ENCODE measurements around the gene RCBTB1.

The RCBTB1 gene

GRCh38 chr13:49550942-49551644 is 34.3 kb downstream of the RCBTB1 start:
- no peak overlapping the region for H3K4me3 Mint-ChIP-seq
- no peaks in the 10 kb centered on the region for H3K4me1 Mint-ChIP-seq (ENCODE audit: low read depth)
- no peaks in the 10 kb centered on the region for H3K9me3 Mint-ChIP-seq (ENCODE audit: low read depth)
- no peaks in the 10 kb centered on the region for H3K27me3 Mint-ChIP-seq
- peaks cover 14% of the 10 kb centered on the region for H3K36me3 Mint-ChIP-seq
- no peak overlapping the region for H3K27ac Mint-ChIP-seq

GRCh38 chr13:49549289-49549688 is 36.1 kb downstream of the RCBTB1 start:
- H3K36me3 Mint-ChIP-seq, result peaks cover 13% of the 10 kb centered on the region
- no peak overlapping the region for H3K27ac Mint-ChIP-seq
- no peaks in the 10 kb centered on the region for H3K9me3 Mint-ChIP-seq (ENCODE audit: low read depth)
- no peak overlapping the region for H3K4me3 Mint-ChIP-seq
- no peaks in the 10 kb centered on the region for H3K4me1 Mint-ChIP-seq (ENCODE audit: low read depth)
- H3K27me3 Mint-ChIP-seq, result no peaks in the 10 kb centered on the region

GRCh38 chr13:49546561-49546960 is 38.8 kb downstream of the RCBTB1 start:
- no peaks in the 10 kb centered on the region for H3K9me3 Mint-ChIP-seq (ENCODE audit: low read depth)
- no peak overlapping the region for H3K4me3 Mint-ChIP-seq
- no peaks in the 10 kb centered on the region for H3K27me3 Mint-ChIP-seq
- H3K36me3 Mint-ChIP-seq, result peaks cover 12% of the 10 kb centered on the region
- no peaks in the 10 kb centered on the region for H3K4me1 Mint-ChIP-seq (ENCODE audit: low read depth)
- no peak overlapping the region for H3K27ac Mint-ChIP-seq

- Mint-ChIP-seq H3K27me3 (no peaks in the 10 kb centered on the region), H3K27ac (no peak overlapping the region), H3K4me3 (no peak overlapping the region), H3K36me3 (peaks cover 16% of the 10 kb centered on the region), H3K9me3 (ENCODE audit: low read depth) (no peaks in the 10 kb centered on the region), H3K4me1 (ENCODE audit: low read depth) (peaks cover 6% of the 10 kb centered on the region)
Observed at GRCh38 chr13:49545661-49546060, 39.7 kb downstream of the RCBTB1 start.

GRCh38 chr13:49543656-49544055 is 41.7 kb downstream of the RCBTB1 start:
- Mint-ChIP-seq H3K4me3 (no peak overlapping the region), H3K27ac (no peak overlapping the region), H3K36me3 (peaks cover 15% of the 10 kb centered on the region), H3K4me1 (ENCODE audit: low read depth) (peaks cover 22% of the 10 kb centered on the region), H3K27me3 (no peaks in the 10 kb centered on the region), H3K9me3 (ENCODE audit: low read depth) (no peaks in the 10 kb centered on the region)

- Mint-ChIP-seq H3K9me3 (ENCODE audit: low read depth) (no peaks in the 10 kb centered on the region), H3K4me3 (peak overlapping the region; percentile 74), H3K27ac (peak overlapping the region; percentile 84), H3K27me3 (no peaks in the 10 kb centered on the region), H3K36me3 (peaks cover 13% of the 10 kb centered on the region), H3K4me1 (ENCODE audit: low read depth) (peaks cover 22% of the 10 kb centered on the region)
Observed at GRCh38 chr13:49540552-49540951, 44.8 kb downstream of the RCBTB1 start.

- H3K4me1 Mint-ChIP-seq (ENCODE audit: low read depth), result peaks cover 22% of the 10 kb centered on the region
- no peaks in the 10 kb centered on the region for H3K9me3 Mint-ChIP-seq (ENCODE audit: low read depth)
- no peaks in the 10 kb centered on the region for H3K27me3 Mint-ChIP-seq
- no peak overlapping the region for H3K27ac Mint-ChIP-seq
- H3K36me3 Mint-ChIP-seq, result peaks cover 13% of the 10 kb centered on the region
- H3K4me3 Mint-ChIP-seq, result peak overlapping the region; percentile 74
Observed at GRCh38 chr13:49539746-49540145, 45.6 kb downstream of the RCBTB1 start.

- Mint-ChIP-seq H3K36me3 (peaks cover 13% of the 10 kb centered on the region), H3K4me1 (ENCODE audit: low read depth) (peaks cover 22% of the 10 kb centered on the region), H3K27me3 (no peaks in the 10 kb centered on the region), H3K9me3 (ENCODE audit: low read depth) (no peaks in the 10 kb centered on the region), H3K4me3 (peak overlapping the region; percentile 74), H3K27ac (no peak overlapping the region)
Observed at GRCh38 chr13:49539313-49539712, 46.0 kb downstream of the RCBTB1 start.

GRCh38 chr13:49538404-49538803 is 47.0 kb downstream of the RCBTB1 start:
- Mint-ChIP-seq H3K27ac (no peak overlapping the region), H3K36me3 (peaks cover 16% of the 10 kb centered on the region), H3K9me3 (ENCODE audit: low read depth) (no peaks in the 10 kb centered on the region), H3K4me1 (ENCODE audit: low read depth) (peaks cover 22% of the 10 kb centered on the region), H3K27me3 (no peaks in the 10 kb centered on the region), H3K4me3 (no peak overlapping the region)

- Mint-ChIP-seq H3K27ac (no peak overlapping the region), H3K27me3 (no peaks in the 10 kb centered on the region), H3K36me3 (peaks cover 18% of the 10 kb centered on the region), H3K4me1 (ENCODE audit: low read depth) (peaks cover 25% of the 10 kb centered on the region), H3K9me3 (ENCODE audit: low read depth) (no peaks in the 10 kb centered on the region), H3K4me3 (no peak overlapping the region)
Observed at GRCh38 chr13:49536144-49536873, 49.0 kb downstream of the RCBTB1 start.

GRCh38 chr13:49533591-49534269 is 51.6 kb downstream of the RCBTB1 start:
- Mint-ChIP-seq H3K9me3 (ENCODE audit: low read depth) (no peaks in the 10 kb centered on the region), H3K27ac (no peak overlapping the region), H3K4me3 (no peak overlapping the region), H3K27me3 (no peaks in the 10 kb centered on the region), H3K36me3 (peaks cover 19% of the 10 kb centered on the region), H3K4me1 (ENCODE audit: low read depth) (peaks cover 7% of the 10 kb centered on the region)

GRCh38 chr13:49533011-49533410 is 52.3 kb downstream of the RCBTB1 start:
- H3K4me1 Mint-ChIP-seq (ENCODE audit: low read depth), result peaks cover 7% of the 10 kb centered on the region
- no peaks in the 10 kb centered on the region for H3K9me3 Mint-ChIP-seq (ENCODE audit: low read depth)
- peaks cover 19% of the 10 kb centered on the region for H3K36me3 Mint-ChIP-seq
- H3K27ac Mint-ChIP-seq, result peak overlapping the region; percentile 61
- no peaks in the 10 kb centered on the region for H3K27me3 Mint-ChIP-seq
- no peak overlapping the region for H3K4me3 Mint-ChIP-seq

GRCh38 chr13:49532593-49532992 is 52.8 kb downstream of the RCBTB1 start:
- Mint-ChIP-seq H3K36me3 (peaks cover 19% of the 10 kb centered on the region), H3K27me3 (no peaks in the 10 kb centered on the region), H3K4me1 (ENCODE audit: low read depth) (peaks cover 7% of the 10 kb centered on the region), H3K9me3 (ENCODE audit: low read depth) (no peaks in the 10 kb centered on the region), H3K27ac (no peak overlapping the region), H3K4me3 (no peak overlapping the region)

- H3K4me1 Mint-ChIP-seq (ENCODE audit: low read depth), result peaks cover 7% of the 10 kb centered on the region
Observed at GRCh38 chr13:49530457-49530856, 54.9 kb downstream of the RCBTB1 start.

GRCh38 chr13:49528161-49528560 is 57.2 kb downstream of the RCBTB1 start:
- Mint-ChIP-seq H3K4me3 (no peak overlapping the region), H3K36me3 (peaks cover 15% of the 10 kb centered on the region), H3K9me3 (ENCODE audit: low read depth) (no peaks in the 10 kb centered on the region), H3K27ac (peak overlapping the region; percentile 71), H3K27me3 (no peaks in the 10 kb centered on the region), H3K4me1 (ENCODE audit: low read depth) (peaks cover 7% of the 10 kb centered on the region)

More at GRCh38 chr13:49530457-49530856, 54.9 kb downstream of the RCBTB1 start:
- H3K36me3 Mint-ChIP-seq, result peaks cover 17% of the 10 kb centered on the region
- H3K27me3 Mint-ChIP-seq, result no peaks in the 10 kb centered on the region
- H3K4me3 Mint-ChIP-seq, result no peak overlapping the region
- H3K9me3 Mint-ChIP-seq (ENCODE audit: low read depth), result no peaks in the 10 kb centered on the region
- peak overlapping the region; percentile 83 for H3K27ac Mint-ChIP-seq

Measured in activated naive CD8-positive, alpha-beta T cell (primary cell).